Endothelial cell (in vitro differentiated cells): ENCODE measurements around the gene PRELID3B. TPM values are rescaled to one million over a fixed set of nuclear protein-coding genes. Genes with fewer than 3 reads are reported as not detected.

ENCODE experiments used
- DNase-seq: peaks from one replicate; pipeline ENCODE4 v3.0.0; 2021; ENCODE audit warnings: low spot score
- H3K27ac Mint-ChIP-seq: one replicate; pipeline ENCODE4 v1.8.0; 2021; ENCODE audit warnings: mixed read lengths, inconsistent platforms; ENCODE audit not compliant: unreplicated experiment
- H3K27me3 Mint-ChIP-seq: one replicate; pipeline ENCODE4 v1.8.0; 2021; ENCODE audit warnings: mild to moderate bottlenecking, moderate library complexity, mixed read lengths, inconsistent platforms; ENCODE audit not compliant: unreplicated experiment
- H3K36me3 Mint-ChIP-seq: one replicate; pipeline ENCODE4 v1.8.0; 2021; ENCODE audit warnings: mild to moderate bottlenecking, low read depth, mixed read lengths, inconsistent platforms; ENCODE audit not compliant: unreplicated experiment
- H3K4me1 Mint-ChIP-seq: one replicate; pipeline ENCODE4 v1.8.0; 2021; ENCODE audit warnings: mild to moderate bottlenecking, mixed read lengths, inconsistent platforms; ENCODE audit not compliant: unreplicated experiment
- H3K4me3 Mint-ChIP-seq: one replicate; pipeline ENCODE4 v1.8.0; 2021; ENCODE audit warnings: mild to moderate bottlenecking, mixed read lengths, inconsistent platforms; ENCODE audit not compliant: unreplicated experiment
- H3K9me3 Mint-ChIP-seq: one replicate; pipeline ENCODE4 v1.8.0; 2021; ENCODE audit warnings: mixed read lengths, inconsistent platforms; ENCODE audit not compliant: unreplicated experiment
- total RNA-seq: library from RNA; stranded (reverse); fragmentation: NEBNext Ultra II Directional; extraction: Animal tissue kit (Norgen Biotek cat#: 25700); gene quantifications from one replicate; pipeline ENCODE4 v1.2.1, GENCODE V29; 2021; ENCODE audit not compliant: unreplicated experiment
- TF ChIP-seq, protein P1 (sequence below): fragments of 200-600 bp; sonication (generic); IDR thresholded peaks from one replicate; pipeline ENCODE4 v1.5.0; 2021; ENCODE audit warnings: antibody characterized with exemption; ENCODE audit not compliant: unreplicated experiment

Gene PRELID3B
- total RNA-seq, 1 donor from 2014 or later, result 40.2 TPM

DNA sequence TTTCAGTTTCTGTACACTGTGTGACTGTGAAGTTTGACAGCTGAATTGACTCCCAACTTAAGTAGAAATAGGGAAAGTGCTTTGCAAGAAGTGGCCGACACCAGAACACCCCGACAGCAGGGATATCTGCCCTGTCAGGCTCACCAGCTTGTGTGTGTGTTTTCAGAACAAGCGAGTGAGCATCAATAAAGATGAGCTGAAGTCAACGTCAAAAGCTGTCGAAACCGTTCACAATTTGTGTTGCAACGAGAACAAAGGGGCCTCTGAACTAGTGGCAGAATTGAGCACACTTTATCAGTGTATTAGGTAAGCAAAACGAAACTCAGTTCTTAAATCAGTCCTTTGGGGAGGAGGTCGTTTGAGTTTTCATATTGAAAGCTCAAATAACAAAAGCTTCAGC lies 50.9 kb downstream of the PRELID3B start:
- Mint-ChIP-seq H3K9me3 (no peaks in the 10 kb centered on the region), H3K36me3 (peaks cover 55% of the 10 kb centered on the region), H3K27me3 (peaks cover 2% of the 10 kb centered on the region), H3K4me3 (no peak overlapping the region), H3K27ac (no peak overlapping the region), H3K4me1 (no peaks in the 10 kb centered on the region)
- DNase-seq, result no peak
- TF ChIP-seq, protein P1, sequence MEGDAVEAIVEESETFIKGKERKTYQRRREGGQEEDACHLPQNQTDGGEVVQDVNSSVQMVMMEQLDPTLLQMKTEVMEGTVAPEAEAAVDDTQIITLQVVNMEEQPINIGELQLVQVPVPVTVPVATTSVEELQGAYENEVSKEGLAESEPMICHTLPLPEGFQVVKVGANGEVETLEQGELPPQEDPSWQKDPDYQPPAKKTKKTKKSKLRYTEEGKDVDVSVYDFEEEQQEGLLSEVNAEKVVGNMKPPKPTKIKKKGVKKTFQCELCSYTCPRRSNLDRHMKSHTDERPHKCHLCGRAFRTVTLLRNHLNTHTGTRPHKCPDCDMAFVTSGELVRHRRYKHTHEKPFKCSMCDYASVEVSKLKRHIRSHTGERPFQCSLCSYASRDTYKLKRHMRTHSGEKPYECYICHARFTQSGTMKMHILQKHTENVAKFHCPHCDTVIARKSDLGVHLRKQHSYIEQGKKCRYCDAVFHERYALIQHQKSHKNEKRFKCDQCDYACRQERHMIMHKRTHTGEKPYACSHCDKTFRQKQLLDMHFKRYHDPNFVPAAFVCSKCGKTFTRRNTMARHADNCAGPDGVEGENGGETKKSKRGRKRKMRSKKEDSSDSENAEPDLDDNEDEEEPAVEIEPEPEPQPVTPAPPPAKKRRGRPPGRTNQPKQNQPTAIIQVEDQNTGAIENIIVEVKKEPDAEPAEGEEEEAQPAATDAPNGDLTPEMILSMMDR, result no peak

DNA sequence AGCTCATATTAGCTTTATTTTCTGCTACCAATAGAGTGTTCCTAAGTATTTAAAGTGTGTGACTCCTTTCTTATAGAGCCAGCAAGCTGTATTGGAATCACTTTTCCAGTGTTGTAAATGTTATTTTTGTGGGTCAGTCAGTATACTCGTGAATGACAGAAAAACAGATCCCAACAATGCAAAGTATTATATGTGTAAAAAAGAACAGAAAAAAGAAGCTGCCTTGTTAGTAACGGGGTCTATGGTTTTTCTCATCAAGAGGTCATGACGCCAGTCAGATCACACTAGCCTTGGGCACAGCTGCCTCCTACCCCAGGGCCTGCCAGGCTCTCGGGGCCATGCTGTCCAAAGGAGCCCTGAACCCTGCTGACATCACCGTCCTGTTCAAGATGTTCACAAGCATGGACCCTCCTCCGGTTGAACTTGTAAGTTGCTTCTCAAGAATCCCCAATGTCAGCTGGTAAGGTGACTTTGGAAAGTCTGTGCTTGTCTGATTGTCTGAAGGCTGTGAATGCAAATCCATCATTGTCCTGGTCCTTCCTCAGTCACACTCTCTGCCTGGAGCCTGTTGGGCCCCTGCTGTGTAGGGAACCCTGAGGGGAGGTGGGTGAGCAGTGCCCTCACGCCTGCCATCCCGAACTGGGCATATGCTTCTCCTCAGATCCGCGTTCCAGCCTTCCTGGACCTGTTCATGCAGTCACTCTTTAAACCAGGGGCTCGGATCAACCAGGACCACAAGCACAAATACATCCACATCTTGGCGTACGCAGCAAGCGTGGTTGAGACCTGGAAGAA lies 51.7 kb downstream of the PRELID3B start:
- Mint-ChIP-seq H3K36me3 (peaks cover 55% of the 10 kb centered on the region), H3K9me3 (no peaks in the 10 kb centered on the region), H3K4me3 (no peak overlapping the region), H3K27me3 (no peaks in the 10 kb centered on the region), H3K27ac (no peak overlapping the region), H3K4me1 (no peaks in the 10 kb centered on the region)
- TF ChIP-seq, protein P1, result no peak
- DNase-seq, result no peak

DNA sequence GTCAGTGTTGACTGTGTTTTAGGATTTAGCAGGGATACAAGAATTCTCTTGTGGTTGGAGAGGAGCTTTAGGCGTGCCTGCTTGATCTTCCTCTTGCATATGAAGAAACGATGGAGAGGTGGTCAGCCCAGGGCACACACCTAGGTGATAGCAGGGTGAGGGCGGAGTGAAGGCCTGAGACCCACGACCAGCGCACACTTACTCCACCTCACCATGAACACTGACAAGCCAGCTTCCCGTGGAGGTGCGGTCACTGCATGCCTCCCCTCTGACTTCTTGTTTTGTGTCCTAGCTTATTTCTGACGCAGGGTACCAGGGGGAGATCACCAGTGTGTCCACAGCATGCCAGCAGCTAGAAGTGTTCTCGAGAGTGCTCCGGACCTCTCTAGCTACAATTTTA lies 53.4 kb downstream of the PRELID3B start:
- no peaks in the 10 kb centered on the region for H3K9me3 Mint-ChIP-seq
- TF ChIP-seq, protein P1, result no peak
- DNase-seq, result no peak
- peaks cover 4% of the 10 kb centered on the region for H3K4me1 Mint-ChIP-seq
- no peak overlapping the region for H3K27ac Mint-ChIP-seq
- H3K4me3 Mint-ChIP-seq, result peak overlapping the region; percentile 65
- peaks cover 48% of the 10 kb centered on the region for H3K36me3 Mint-ChIP-seq
- H3K27me3 Mint-ChIP-seq, result peaks cover 1% of the 10 kb centered on the region

DNA sequence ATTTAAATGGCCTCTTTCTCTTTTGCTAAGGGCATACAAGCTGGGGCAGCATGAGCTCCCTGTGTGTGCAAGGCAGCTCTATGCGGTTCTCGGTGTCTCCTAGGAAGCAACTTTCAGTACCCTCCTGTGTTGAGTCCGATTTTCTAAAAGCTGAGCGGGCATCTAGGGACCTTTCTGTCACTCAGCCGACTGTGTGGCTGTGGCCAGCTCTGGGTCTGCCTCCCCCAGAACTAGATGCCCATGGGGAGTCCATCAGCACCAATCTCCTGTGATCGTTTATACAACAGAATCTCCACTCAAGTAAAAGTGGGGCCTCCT lies 54.1 kb downstream of the PRELID3B start:
- Mint-ChIP-seq H3K27ac (no peak overlapping the region), H3K4me3 (no peak overlapping the region), H3K4me1 (peaks cover 10% of the 10 kb centered on the region), H3K9me3 (no peaks in the 10 kb centered on the region), H3K27me3 (peaks cover 1% of the 10 kb centered on the region), H3K36me3 (peaks cover 42% of the 10 kb centered on the region)
- DNase-seq, result no peak
- TF ChIP-seq, protein P1, result no peak

DNA sequence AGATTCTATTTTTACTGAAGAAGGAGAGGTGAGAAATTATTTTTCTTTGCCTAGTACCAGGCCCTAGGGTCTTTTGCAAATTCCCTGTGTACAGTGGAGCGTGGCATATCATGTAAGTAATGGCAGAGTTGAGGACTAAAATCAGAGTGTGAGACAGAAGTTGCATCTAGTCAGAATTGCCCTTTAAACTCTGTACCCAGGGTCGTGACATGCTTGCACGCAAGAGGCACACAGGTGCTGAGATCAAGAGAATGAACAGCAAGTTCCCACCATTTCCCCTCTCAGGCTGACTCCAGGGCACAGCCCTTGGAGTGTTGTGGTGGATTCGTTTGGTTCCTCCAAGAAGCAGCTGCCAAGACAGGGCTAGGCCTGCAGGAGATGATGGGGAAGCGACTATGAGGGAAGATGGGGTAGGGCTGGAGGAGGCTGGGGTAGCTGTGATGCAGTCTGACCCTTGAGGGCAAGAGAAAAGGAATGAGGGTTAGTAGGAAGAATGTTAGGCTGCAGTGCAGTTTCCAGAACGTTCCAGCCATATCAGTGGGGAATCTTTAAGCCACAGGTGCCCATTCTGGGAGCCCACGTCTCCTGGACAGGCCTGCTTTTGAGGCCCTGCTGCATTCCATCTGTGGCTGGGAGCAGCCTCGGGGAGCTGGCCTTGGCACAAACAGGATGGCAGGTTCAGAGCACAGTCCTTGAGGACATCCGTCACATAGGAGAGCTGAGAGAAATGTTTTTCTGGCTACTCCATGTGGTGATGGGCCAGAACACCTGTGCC lies 54.6 kb downstream of the PRELID3B start:
- H3K27me3 Mint-ChIP-seq, result peaks cover 1% of the 10 kb centered on the region
- H3K27ac Mint-ChIP-seq, result no peak overlapping the region
- TF ChIP-seq, protein P1, result no peak
- H3K4me3 Mint-ChIP-seq, result peak overlapping the region; percentile 22
- H3K4me1 Mint-ChIP-seq, result peaks cover 10% of the 10 kb centered on the region
- no peaks in the 10 kb centered on the region for H3K9me3 Mint-ChIP-seq
- no peak for DNase-seq
- H3K36me3 Mint-ChIP-seq, result peaks cover 42% of the 10 kb centered on the region
